ENCODE results near the gene LYPD4.

- TF ChIP-seq, protein P1, sequence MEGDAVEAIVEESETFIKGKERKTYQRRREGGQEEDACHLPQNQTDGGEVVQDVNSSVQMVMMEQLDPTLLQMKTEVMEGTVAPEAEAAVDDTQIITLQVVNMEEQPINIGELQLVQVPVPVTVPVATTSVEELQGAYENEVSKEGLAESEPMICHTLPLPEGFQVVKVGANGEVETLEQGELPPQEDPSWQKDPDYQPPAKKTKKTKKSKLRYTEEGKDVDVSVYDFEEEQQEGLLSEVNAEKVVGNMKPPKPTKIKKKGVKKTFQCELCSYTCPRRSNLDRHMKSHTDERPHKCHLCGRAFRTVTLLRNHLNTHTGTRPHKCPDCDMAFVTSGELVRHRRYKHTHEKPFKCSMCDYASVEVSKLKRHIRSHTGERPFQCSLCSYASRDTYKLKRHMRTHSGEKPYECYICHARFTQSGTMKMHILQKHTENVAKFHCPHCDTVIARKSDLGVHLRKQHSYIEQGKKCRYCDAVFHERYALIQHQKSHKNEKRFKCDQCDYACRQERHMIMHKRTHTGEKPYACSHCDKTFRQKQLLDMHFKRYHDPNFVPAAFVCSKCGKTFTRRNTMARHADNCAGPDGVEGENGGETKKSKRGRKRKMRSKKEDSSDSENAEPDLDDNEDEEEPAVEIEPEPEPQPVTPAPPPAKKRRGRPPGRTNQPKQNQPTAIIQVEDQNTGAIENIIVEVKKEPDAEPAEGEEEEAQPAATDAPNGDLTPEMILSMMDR (IDR thresholded peaks at IDR 0.05) = no peak
- TF ChIP-seq EZH2 (IDR thresholded peaks at IDR 0.05) (no peak), EZH2phosphoT487 (IDR thresholded peaks at IDR 0.05) (no peak)
Observed at GRCh38 chr19:41868120-41868988, 23.9 kb upstream of the LYPD4 start.
